ENCODE measurements around the gene ZNF485.
"Not testable (repeated sequence)": the region's sequence is repeated elsewhere in the genome, so short reads cannot be mapped to it uniquely, and the experiment has no call there.

ZNF485 gene

GRCh38 chr10:43627942-43628341 lies 21.7 kb downstream of the ZNF485 start:
- Histone ChIP-seq H4K20me1 (ENCODE audit: low read depth, low read length) (no peaks in the 10 kb centered on the region), H3K27me3 (ENCODE audit: low read length) (no peaks in the 10 kb centered on the region), H3K9ac (ENCODE audit: low read length) (no peak overlapping the region), H3F3A (ENCODE audit: insufficient read depth) (no peaks in the 10 kb centered on the region), H3K9me3 (ENCODE audit: insufficient read depth, low read length) (no peaks in the 10 kb centered on the region), H2AFZ (ENCODE audit: low read depth, low read length, severe bottlenecking) (no peak overlapping the region), H3K36me3 (ENCODE audit: low read length) (no peaks in the 10 kb centered on the region), H3K79me2 (ENCODE audit: insufficient read depth, low read length) (no peaks in the 10 kb centered on the region), H3K4me3 (ENCODE audit: insufficient read depth, low read length, poor library complexity, severe bottlenecking) (no peak overlapping the region), H3K9me2 (replicated peaks; ENCODE audit: insufficient read depth, low read length) (no peaks in the 10 kb centered on the region), H3K4me2 (ENCODE audit: low read depth, low read length, poor library complexity, severe bottlenecking) (no peak overlapping the region), H3K27ac (ENCODE audit: low read depth, low read length) (no peak overlapping the region)
- TF ChIP-seq CTCF (IDR thresholded peaks at IDR 0.05; ENCODE audit: insufficient read depth, low read length, poor library complexity, severe bottlenecking) (no peak), EZH2phosphoT487 (conservative IDR thresholded peaks at IDR 0.05; ENCODE audit: low read length) (no peak)

GRCh38 chr10:43628956-43629355 lies 22.7 kb downstream of the ZNF485 start:
- no peaks in the 10 kb centered on the region for H3K79me2 ChIP-seq (ENCODE audit: insufficient read depth, low read length)
- no peak overlapping the region for H3K4me2 ChIP-seq (ENCODE audit: low read depth, low read length, poor library complexity, severe bottlenecking)
- H3K36me3 ChIP-seq (ENCODE audit: low read length) = no peaks in the 10 kb centered on the region
- no peak overlapping the region for H3K27ac ChIP-seq (ENCODE audit: low read depth, low read length)
- H3K9me3 ChIP-seq (ENCODE audit: insufficient read depth, low read length) = no peaks in the 10 kb centered on the region
- H3F3A ChIP-seq (ENCODE audit: insufficient read depth) = no peaks in the 10 kb centered on the region
- H3K9ac ChIP-seq (ENCODE audit: low read length) = no peak overlapping the region
- no peaks in the 10 kb centered on the region for H3K27me3 ChIP-seq (ENCODE audit: low read length)
- no peaks in the 10 kb centered on the region for H4K20me1 ChIP-seq (ENCODE audit: low read depth, low read length)
- H3K4me3 ChIP-seq (ENCODE audit: insufficient read depth, low read length, poor library complexity, severe bottlenecking) = no peak overlapping the region
- TF ChIP-seq CTCF (IDR thresholded peaks at IDR 0.05; ENCODE audit: insufficient read depth, low read length, poor library complexity, severe bottlenecking) (no peak), EZH2phosphoT487 (conservative IDR thresholded peaks at IDR 0.05; ENCODE audit: low read length) (no peak)
- H3K9me2 ChIP-seq (replicated peaks; ENCODE audit: insufficient read depth, low read length) = no peaks in the 10 kb centered on the region
- no peak overlapping the region for H2AFZ ChIP-seq (ENCODE audit: low read depth, low read length, severe bottlenecking)

GRCh38 chr10:43635816-43636215 lies 29.6 kb downstream of the ZNF485 start:
- H3K36me3 ChIP-seq (ENCODE audit: low read length); H3K27me3 ChIP-seq (ENCODE audit: low read length); H3K4me3 ChIP-seq (ENCODE audit: insufficient read depth, low read length, poor library complexity, severe bottlenecking); H3F3A ChIP-seq (ENCODE audit: insufficient read depth); H3K9me2 ChIP-seq (replicated peaks; ENCODE audit: insufficient read depth, low read length); H4K20me1 ChIP-seq (ENCODE audit: low read depth, low read length); H3K9ac ChIP-seq (ENCODE audit: low read length); H3K4me2 ChIP-seq (ENCODE audit: low read depth, low read length, poor library complexity, severe bottlenecking); H3K9me3 ChIP-seq (ENCODE audit: insufficient read depth, low read length); H2AFZ ChIP-seq (ENCODE audit: low read depth, low read length, severe bottlenecking); H3K79me2 ChIP-seq (ENCODE audit: insufficient read depth, low read length); H3K27ac ChIP-seq (ENCODE audit: low read depth, low read length): not testable (repeated sequence)

- Histone ChIP-seq H3K27me3 (ENCODE audit: low read length) (no peaks in the 10 kb centered on the region), H2AFZ (ENCODE audit: low read depth, low read length, severe bottlenecking) (no peak overlapping the region), H3K9ac (ENCODE audit: low read length) (no peak overlapping the region), H3K79me2 (ENCODE audit: insufficient read depth, low read length) (no peaks in the 10 kb centered on the region), H3K9me3 (ENCODE audit: insufficient read depth, low read length) (peaks cover 25% of the 10 kb centered on the region; the same call in 1 of the 2 replicates), H3K27ac (ENCODE audit: low read depth, low read length) (no peak overlapping the region), H3K4me2 (ENCODE audit: low read depth, low read length, poor library complexity, severe bottlenecking) (no peak overlapping the region), H3K36me3 (ENCODE audit: low read length) (peaks cover 14% of the 10 kb centered on the region), H3F3A (ENCODE audit: insufficient read depth) (no peaks in the 10 kb centered on the region), H3K9me2 (replicated peaks; ENCODE audit: insufficient read depth, low read length) (no peaks in the 10 kb centered on the region), H3K4me3 (ENCODE audit: insufficient read depth, low read length, poor library complexity, severe bottlenecking) (no peak overlapping the region), H4K20me1 (ENCODE audit: low read depth, low read length) (no peaks in the 10 kb centered on the region)
- TF ChIP-seq CTCF (IDR thresholded peaks at IDR 0.05; ENCODE audit: insufficient read depth, low read length, poor library complexity, severe bottlenecking) (no peak), EZH2phosphoT487 (conservative IDR thresholded peaks at IDR 0.05; ENCODE audit: low read length) (no peak)
Measured at GRCh38 chr10:43640603-43641002, 34.4 kb downstream of the ZNF485 start.
